Measurements from ENCODE around the gene NAA20.

Gene NAA20

GRCh38 chr20:20051767-20052073 lies 34.6 kb downstream of the NAA20 start:
- no peak for TF ChIP-seq CTCF (IDR thresholded peaks at IDR 0.05; ENCODE audit: low read depth, low read length, missing control alignments)
- DNase-seq (ENCODE audit: extremely low read depth, low read depth) = no peak
- peak overlapping the region; percentile 96 for H3K4me3 ChIP-seq (replicated peaks; ENCODE audit: low read depth, low read length)

GRCh38 chr20:20052074-20052970 lies 35.2 kb downstream of the NAA20 start, which contains the start of the genes CFAP61 and CRNKL1:
CFAP61 (plus strand) TSS chr20:20052532; CDS start chr20:20056654, 4,122 bp downstream.
CRNKL1 (minus strand) TSS chr20:20052466; CDS start chr20:20052342, 124 bp downstream.
- H3K4me3 ChIP-seq (replicated peaks; ENCODE audit: low read depth, low read length) = peak within 1 kb of the TSS; percentile 96
- peak; percentile 95 for DNase-seq (ENCODE audit: extremely low read depth, low read depth)
- no peak for TF ChIP-seq CTCF (IDR thresholded peaks at IDR 0.05; ENCODE audit: low read depth, low read length, missing control alignments)

GRCh38 chr20:20060234-20060998 lies 43.3 kb downstream of the NAA20 start:
- H3K4me3 ChIP-seq (replicated peaks; ENCODE audit: low read depth, low read length) = no peak overlapping the region
- TF ChIP-seq CTCF (IDR thresholded peaks at IDR 0.05; ENCODE audit: low read depth, low read length, missing control alignments) = no peak
- DNase-seq (ENCODE audit: extremely low read depth, low read depth) = no peak

GRCh38 chr20:20063941-20064702 lies 47.0 kb downstream of the NAA20 start:
- TF ChIP-seq CTCF (IDR thresholded peaks at IDR 0.05; ENCODE audit: low read depth, low read length, missing control alignments) = no peak
- H3K4me3 ChIP-seq (replicated peaks; ENCODE audit: low read depth, low read length) = no peak overlapping the region
- DNase-seq (ENCODE audit: extremely low read depth, low read depth) = no peak

GRCh38 chr20:20065361-20065760 lies 48.2 kb downstream of the NAA20 start:
- DNase-seq (ENCODE audit: extremely low read depth, low read depth) = no peak
- TF ChIP-seq CTCF (IDR thresholded peaks at IDR 0.05; ENCODE audit: low read depth, low read length, missing control alignments) = no peak
- no peak overlapping the region for H3K4me3 ChIP-seq (replicated peaks; ENCODE audit: low read depth, low read length)

- DNase-seq (ENCODE audit: extremely low read depth, low read depth) = no peak
- no peak for TF ChIP-seq CTCF (IDR thresholded peaks at IDR 0.05; ENCODE audit: low read depth, low read length, missing control alignments)
- no peak overlapping the region for H3K4me3 ChIP-seq (replicated peaks; ENCODE audit: low read depth, low read length)
These were observed 53.9 kb downstream of the NAA20 start for GRCh38 chr20:20070871-20071726.
